GM18870 (cell line): ENCODE measurements around the gene CNGA2.
"Not testable (repeated sequence)": the region's sequence is repeated elsewhere in the genome, so short reads cannot be mapped to it uniquely, and the experiment has no call there.

Experiments
- ATAC-seq: cut with Tn5 transposase; IDR thresholded peaks from one replicate; pipeline ENCODE4 v1.9.1; 2021; ENCODE audit warnings: moderate library complexity; ENCODE audit not compliant: unreplicated experiment

The CNGA2 gene

GRCh38 chrX:151734446-151734845, at the start of gene CNGA2:
Gene CNGA2 (plus strand): TSS chrX:151734746. CDS start chrX:151738484, 3,738 bp downstream.
- ATAC-seq, result no peak

- no peak for ATAC-seq
Measured at GRCh38 chrX:151687635-151688034, 46.9 kb upstream of the CNGA2 start.

DNA sequence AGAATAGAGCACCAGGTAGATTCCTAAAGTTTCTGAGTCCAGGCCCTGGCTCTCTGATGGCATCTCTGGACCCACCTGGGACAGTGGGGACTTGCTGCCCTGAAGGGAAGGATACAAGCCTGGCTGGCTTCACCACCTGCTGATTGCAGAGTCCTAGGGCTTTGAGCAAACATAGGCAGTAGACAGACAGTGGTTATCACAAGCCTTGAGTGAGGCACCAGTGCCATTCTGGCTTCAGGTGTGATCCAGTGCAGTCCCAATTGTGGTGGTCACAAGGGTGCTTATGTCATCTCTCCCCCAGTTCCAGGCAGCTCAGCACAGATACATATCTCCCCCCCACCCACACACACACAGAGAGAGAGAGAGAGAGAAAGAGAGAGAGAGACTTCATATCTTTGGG, 45.9 kb upstream of the CNGA2 start:
- ATAC-seq, result no peak

DNA sequence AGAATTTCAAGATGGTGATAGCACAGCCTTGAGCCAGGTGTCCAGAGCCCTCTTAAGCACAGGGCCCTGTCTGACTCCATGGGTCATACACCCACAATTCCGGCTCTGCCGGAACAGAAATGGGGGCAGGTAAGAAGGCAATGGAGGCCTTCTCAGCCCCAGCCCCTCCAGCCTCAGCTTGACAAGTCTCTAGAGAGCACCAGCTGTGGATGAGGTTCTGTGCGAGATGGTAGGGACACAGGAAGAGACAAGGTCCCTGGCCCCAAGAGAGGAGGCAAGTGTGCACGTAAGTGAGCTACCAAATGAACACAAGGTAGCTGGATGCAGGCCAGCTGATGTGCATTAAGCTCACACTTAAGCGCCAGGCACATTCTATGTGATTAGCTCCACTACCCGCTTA, 41.7 kb upstream of the CNGA2 start:
- no peak for ATAC-seq

- ATAC-seq, result no peak
Measured at GRCh38 chrX:151694121-151694520, 40.4 kb upstream of the CNGA2 start.

- no peak for ATAC-seq
Measured at GRCh38 chrX:151694661-151695582, 39.6 kb upstream of the CNGA2 start, which contains the start of gene PRRG3. Gene PRRG3 (plus strand): TSS chrX:151695458. CDS start chrX:151698815, 3,357 bp downstream.

DNA sequence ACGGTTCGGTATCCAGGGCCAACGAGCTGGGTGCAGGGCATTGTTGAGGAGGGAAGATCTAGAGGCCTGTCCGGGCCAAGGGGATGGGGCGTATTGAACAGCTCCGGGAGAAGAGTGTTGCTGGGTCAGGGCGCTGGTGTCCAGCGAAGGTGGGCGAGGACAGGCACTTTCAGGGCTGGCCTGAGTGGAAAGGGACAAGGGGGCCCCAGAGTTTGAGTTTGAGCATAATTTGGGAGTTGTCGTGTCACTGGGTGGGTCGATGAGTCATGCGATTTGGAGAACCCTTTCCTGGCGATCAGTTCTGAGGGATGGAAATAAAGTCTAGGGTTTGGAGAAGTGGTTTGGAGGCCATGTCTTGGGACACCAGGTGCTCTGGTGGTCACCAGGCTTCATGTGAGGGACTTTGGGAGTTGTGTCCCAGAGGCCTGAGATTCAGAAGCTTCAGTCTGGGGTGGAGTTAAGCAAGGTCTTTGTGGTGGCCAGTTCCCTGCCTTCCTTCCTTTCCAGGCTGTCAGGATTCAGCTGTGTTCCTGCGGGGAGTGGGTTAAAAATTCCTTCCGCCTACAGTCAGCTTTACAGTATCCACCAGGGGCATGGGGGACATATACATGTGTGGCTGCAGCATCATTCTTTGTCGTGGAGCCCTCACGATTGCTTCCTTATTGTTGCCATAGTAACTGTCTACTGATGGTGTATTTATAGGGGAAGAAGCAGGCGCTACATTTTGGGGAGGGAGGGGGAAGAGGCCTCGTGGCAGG, 38.8 kb upstream of the CNGA2 start:
- no peak for ATAC-seq

DNA sequence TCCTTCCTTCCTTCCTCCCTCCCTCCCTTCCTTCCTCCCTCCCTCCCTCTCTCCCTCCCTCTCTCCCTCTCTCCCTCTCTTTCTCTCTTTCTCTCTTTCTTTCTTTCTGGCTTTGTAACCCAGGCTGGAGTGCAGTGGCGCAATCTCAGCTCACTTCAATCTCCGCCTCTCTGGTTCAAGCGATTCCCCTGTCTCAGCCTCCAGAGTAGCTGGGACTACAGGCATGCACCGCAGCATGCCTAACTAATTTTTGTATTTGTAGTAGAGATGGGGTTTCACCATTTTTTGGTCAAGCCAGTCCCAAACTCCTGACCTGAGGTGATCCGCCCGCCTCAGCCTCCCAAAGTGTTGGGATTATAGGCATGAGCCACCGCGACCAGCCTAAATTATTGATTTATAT, 37.5 kb upstream of the CNGA2 start:
- ATAC-seq, result not testable (repeated sequence)

GRCh38 chrX:151697522-151697921, 37.0 kb upstream of the CNGA2 start:
- no peak for ATAC-seq

DNA sequence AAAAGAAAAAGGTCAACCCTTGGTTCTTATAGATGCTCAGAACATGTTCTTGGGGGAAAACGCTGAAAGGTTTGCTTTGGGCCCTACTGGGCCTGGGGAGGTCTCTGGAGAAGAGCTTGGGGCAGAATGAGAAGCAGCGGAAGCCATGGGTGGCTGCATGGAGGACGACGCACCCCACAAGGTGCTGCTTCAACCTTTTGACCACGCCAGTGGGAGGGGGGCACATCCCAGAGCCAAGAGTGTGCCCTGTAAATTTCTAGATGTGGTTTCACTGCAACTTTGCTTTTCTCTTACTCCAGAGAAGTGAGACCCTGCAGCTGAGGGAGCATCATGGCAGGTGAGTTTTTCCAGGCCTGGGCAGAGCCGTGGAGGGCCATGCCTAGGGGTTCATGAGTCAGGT, 36.1 kb upstream of the CNGA2 start:
- no peak for ATAC-seq

- ATAC-seq, result no peak
Measured at GRCh38 chrX:151699746-151700145, 34.8 kb upstream of the CNGA2 start.

DNA sequence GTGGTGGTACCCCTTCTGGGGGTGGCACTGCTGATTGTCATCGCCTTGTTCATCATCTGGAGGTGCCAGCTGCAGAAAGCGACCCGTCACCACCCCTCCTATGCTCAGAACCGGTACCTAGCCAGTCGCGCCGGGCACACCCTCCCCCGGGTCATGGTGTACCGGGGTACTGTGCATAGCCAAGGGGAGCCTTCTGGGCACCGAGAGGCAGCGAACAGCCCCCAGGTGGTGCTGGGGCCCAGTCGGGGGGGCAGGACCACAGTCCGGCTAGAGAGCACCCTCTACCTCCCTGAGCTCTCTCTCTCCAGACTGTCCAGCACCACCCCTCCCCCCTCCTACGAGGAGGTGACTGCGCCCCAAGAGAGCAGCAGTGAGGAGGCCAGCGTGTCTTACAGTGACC, 34.0 kb upstream of the CNGA2 start:
- no peak for ATAC-seq

DNA sequence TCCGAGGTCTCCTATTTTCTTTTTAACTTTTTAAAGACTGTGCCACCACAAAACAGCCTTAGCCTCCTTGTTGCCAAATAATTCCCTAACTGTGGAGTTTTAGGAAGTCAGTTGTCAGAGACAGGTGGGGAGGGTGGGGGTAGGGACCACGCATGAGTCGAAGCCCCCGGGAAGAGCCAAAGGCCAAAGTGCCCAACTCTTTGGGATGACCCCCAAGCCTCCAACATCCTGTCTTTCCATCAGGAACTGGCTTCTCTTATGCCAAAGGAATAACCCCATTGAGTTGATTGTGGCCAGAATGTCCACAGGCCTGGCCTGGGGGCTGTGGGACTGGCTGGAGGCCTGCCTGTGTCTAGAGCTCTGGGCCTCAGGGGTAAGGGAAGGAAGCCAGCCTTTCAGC, 33.5 kb upstream of the CNGA2 start:
- ATAC-seq, result no peak

GRCh38 chrX:151701531-151701930, 33.0 kb upstream of the CNGA2 start:
- no peak for ATAC-seq

DNA sequence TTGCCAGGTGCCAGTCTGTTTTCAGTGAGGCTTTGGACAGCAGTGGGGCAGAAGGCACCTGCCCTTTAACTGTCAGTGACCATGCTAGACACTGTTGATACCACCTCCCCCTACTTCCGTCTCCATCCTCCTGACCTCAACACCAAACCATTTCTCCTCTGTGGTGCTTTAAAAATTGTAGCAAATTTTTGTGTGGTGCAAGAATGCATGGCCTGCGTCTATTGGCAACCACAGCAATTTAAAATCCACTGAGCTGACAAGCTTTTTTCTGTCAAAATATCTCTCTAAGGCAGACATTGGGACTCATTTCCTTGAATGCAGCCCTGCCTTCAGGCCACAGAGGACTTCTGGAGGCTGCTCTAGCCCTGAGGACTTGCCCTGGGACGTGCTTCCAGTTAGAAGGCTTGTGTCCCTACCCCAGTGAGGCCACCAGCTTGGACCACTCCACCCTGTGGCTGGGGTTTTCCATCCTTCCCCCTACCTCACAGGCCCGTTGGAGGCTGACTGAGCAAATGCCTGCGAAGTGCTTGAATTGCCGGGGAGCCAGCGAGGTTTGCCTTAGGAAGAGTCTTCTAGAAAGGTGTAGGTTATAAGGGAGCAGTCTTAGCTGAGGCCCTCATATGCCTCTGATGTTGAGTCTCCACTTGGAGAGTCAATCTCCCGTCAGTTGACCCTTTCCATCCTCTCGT, 32.4 kb upstream of the CNGA2 start:
- ATAC-seq, result no peak

- no peak for ATAC-seq
Measured at GRCh38 chrX:151702741-151703340, 31.7 kb upstream of the CNGA2 start.

DNA sequence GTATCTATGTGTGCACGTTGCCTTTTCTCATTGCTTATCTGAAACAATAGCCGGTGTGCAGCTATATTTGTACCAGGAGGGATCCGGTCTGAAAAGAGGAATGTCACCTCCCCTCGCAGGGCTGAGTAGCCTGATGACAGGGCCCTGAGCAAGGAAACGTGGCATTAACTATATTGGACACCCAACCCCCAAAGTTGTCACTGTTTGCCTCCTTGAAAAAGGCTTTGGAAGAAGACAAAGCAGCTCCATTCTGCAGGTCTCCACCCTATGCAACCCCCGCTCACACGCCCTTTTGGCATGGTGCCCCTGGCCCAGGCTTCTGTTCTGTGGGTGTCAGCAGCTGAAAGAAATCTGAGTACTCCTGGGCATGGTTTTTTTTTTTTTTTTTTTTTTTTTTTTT, 31.1 kb upstream of the CNGA2 start:
- no peak for ATAC-seq

DNA sequence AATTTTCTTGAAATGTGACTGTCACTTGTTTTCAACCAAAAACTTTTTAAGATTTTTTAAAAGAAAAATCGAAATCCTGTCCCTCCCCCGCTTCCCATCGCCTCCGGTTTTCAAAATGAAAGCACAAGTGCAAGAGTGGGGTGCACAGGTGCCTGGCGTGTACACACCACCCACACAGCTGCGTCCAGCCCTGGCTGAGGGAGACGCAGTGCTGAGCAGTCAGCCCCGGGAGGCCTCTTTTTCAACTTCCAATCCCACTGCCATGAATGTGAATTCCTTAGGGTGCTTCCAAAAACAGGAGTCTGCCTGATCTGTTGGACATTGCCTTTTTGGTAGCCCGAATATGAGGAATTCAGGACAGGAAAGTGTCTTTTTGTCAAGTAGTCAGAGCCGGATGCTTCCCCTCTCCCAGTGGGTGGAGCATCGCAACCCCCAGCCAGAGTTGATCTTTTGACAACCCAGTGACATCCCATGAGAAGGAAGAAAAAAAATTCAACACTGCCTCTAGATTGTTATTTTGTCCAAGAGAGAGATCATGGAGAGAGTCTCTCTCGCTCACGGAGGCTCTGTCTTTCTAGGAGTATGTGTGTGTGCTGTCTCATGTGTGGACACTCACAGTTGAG, 30.4 kb upstream of the CNGA2 start:
- ATAC-seq, result no peak

- ATAC-seq, result no peak
Measured at GRCh38 chrX:151708821-151709220, 25.7 kb upstream of the CNGA2 start.

GRCh38 chrX:151710457-151710856, 24.1 kb upstream of the CNGA2 start:
- ATAC-seq, result no peak

DNA sequence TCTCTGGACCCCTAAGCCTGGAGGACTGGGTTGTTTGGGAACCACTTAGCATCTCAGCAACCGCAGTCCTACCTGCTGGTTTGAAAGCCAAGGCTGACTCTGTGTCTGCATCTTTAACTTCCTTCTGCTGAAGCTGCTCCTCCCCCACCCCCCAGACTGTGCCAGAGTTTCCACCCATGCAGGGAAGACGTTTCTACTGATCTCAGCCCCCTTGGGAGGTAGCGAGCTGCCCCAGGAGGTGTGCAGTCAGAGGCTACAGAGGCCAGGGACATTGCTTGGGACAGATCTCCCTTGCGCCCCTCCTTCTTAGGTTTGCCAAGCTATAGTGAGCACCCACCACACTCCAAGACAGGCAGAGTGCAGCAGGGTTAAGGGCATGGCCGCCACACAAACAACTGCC, 23.4 kb upstream of the CNGA2 start:
- no peak for ATAC-seq
